Stimulated activated CD8-positive, alpha-beta memory T cell treated with anti-CD3 and anti-CD28 coated beads, Interleukin-7, amount 100 ng/mL, for 1 hour (primary cell): ENCODE results near the gene ARMH2.

ENCODE experiments used
- DNase-seq, 2 donors: peaks; one replicate each; pipeline ENCODE4 v3.0.0-alpha.2; 2020; ENCODE audit warnings: low read depth in 2 of 2

ARMH2 gene

DNA sequence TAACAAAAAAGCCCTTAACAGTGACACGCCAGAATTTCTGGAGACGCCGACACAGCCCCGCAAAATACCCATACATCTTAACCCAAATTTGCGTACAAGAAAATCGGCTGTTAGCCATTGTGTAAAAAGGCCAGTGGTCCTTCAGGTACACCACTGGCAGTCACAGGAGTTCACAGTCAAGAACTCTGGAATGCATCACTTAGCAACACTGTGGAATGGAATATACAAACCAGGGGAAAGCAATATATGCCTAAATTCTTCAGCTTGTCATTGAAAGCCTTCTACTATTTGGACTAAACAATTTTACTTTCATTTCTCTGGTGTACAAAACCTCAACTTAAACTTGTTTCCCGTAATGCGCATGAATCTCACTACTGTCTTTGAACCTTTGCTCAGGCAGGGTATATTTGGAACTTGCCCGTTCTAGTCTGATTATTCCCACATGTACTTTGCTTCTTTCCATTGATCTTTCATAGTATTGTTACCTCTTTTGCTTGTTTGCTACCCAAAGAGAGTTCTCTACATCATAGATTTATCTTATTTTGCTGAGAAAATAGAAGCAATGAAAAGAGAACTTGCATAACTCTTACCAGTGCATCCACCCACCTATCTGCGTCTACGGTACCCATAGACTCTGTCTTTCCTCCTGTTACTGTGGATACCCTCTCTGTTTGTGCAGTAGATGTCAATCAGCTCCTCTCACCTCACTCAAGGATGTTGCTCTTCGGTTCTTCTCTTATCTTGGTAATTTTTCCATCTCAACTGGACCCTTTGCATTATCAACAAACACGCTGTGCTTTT is at the start of gene ARMH2:
Gene ARMH2 (minus strand): TSS at position 178 of the 801 bp plus-strand sequence. CDS start 60 bp downstream, at position 118.
- DNase-seq: no peak

- DNase-seq: no peak
Observed at GRCh38 chr6:24848461-24848860, 49.7 kb upstream of the ARMH2 start.

DNA sequence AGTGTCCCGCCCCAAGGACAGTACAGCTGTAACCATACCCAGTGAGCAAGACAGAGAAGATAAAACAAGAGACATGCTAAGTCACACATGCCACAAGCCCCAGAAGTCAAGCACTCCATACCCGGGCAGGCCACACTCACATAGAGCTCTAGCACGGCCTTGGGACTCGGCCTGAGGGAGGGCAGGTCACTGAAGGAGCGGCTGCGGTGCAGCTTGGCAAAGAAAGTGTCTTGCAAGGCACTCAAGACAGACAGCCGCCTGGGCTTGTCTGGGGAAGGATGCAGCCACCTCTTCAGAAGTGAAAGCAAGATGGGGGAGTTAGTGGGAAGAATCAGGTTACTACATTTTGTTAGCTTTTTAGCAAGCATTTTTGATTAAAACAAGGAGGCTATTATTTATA is 48.7 kb upstream of the ARMH2 start:
- no peak for DNase-seq

GRCh38 chr6:24845578-24845977 is 46.9 kb upstream of the ARMH2 start:
- no peak for DNase-seq

DNA sequence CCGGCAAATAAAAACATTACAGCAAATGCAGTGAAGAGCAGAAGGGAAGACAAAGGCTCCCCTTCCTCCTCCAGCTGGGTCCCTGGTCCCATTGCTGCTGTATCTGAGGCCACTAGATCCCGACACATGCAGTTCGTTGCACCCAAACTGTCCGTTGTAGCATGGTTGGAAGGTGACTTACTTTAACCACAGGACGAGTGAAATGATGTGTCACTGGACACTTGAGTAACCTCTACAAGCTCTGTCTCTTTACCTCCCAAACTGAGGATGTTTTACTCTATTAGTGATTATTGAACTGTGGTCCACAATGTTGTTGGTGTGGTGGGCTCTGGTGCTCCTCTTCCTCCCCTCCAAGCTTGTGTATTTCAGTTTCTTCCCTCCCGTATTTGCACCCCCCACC is 46.2 kb upstream of the ARMH2 start:
- no peak for DNase-seq

GRCh38 chr6:24844061-24844460 is 45.3 kb upstream of the ARMH2 start:
- no peak for DNase-seq

GRCh38 chr6:24840187-24840586 is 41.5 kb upstream of the ARMH2 start:
- DNase-seq: no peak

- no peak for DNase-seq
Observed at GRCh38 chr6:24838994-24839393, 40.3 kb upstream of the ARMH2 start.

- DNase-seq: no peak
Observed at GRCh38 chr6:24838081-24838480, 39.4 kb upstream of the ARMH2 start.

DNA sequence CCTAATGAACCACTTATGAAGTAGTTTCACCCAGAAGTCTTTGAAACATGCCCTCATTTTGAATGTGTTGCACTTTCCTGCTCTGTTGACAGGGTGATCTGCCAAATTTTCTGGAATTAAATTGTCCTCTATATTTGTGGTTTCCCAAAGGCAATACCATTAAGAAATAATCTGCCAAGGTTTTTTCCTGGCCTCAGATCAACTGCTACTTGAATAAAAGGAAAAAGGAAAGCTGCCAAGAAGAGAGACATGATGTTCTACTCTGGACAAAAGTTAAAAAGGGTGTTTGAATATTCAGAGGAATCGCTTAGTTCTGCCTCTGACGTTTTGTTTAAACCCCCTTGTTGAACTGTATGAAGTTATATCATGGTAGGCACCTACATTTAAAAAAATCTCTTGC is 37.4 kb upstream of the ARMH2 start:
- DNase-seq: no peak

GRCh38 chr6:24833711-24834386 is 35.1 kb upstream of the ARMH2 start:
- no peak for DNase-seq

- DNase-seq: no peak
Observed at GRCh38 chr6:24832794-24833193, 34.1 kb upstream of the ARMH2 start.

GRCh38 chr6:24831771-24832716 is 33.3 kb upstream of the ARMH2 start:
- DNase-seq: no peak

GRCh38 chr6:24829657-24830056 is 30.9 kb upstream of the ARMH2 start:
- no peak for DNase-seq

GRCh38 chr6:24827970-24828369 is 29.3 kb upstream of the ARMH2 start:
- no peak for DNase-seq

- no peak for DNase-seq
Observed at GRCh38 chr6:24827162-24827561, 28.4 kb upstream of the ARMH2 start.

DNA sequence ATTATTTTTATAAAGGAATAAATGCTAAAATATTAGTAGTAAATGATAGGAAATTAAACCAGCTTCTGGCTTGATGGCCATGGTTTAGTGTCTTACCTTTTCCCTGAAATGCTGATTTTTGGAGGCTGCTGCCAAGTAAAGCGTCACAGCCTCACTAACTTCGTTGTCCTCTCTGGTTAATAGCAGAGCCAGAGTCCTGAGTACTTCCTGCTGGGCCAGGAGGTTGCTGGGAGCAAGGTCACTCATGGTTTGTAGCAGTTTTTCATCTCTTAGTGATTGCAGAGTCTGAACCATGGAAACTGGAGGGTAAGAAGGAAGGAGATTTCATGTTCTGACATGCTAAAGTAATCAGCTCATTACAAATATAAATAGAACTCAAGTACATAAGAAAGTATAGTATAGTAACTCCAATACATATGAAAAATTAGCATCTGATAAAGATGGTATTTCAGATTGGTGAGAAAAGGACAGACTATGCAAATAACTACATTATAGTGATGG is 26.5 kb upstream of the ARMH2 start:
- DNase-seq: no peak

DNA sequence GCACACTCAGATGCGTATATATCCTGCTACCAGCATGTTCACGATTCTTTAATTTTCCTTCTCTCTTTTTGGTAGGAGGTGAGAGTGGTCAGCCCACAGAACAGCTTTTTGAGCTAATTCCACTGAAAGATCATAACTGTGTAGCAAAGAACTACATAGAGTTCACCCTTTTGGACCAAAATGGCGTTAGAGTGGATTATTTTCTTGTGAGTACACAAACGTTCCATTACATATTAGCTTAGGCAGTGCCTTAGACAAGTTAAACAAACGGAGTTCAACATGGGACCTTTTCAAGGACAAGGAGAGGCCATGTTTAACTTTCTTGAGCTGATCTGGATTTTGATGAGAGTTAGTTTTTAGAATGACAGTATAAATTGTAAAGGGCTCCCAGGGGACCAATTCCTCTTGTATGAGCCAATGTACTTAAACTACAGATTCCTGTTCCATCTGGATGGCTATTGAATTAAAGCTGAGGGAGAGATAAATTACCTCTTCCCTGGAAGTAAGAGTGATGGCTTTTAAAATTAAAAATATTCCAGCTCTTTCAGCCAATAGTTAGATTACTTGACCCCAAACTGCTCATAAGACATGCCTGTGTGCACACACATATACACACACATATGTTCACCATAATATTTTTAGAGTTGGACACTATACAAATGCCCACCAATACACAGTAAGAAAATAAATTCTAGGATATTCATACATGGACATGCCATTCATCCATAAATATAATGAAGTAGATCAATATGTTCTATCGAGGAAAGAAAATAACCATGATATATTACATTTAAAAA is 25.6 kb upstream of the ARMH2 start:
- DNase-seq: no peak

DNA sequence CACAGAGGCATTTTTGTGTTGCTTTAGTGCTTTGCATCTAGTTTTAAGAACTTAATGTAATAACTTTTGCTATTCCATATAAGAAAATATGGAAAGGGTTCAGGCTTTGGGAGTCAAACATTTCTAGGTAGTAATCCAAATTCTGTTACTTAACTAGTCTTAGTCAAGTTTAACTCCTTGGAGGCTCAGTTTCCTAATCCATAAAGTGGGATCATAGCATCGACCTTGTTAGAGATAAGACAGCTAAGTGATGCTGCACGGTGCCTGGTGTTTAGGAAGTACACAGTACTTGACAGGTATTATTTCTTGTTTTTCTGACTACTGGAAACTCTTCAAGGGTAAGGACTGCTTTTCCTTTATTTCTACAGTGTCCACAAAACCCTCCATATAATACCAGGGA is 24.5 kb upstream of the ARMH2 start:
- DNase-seq: no peak

DNA sequence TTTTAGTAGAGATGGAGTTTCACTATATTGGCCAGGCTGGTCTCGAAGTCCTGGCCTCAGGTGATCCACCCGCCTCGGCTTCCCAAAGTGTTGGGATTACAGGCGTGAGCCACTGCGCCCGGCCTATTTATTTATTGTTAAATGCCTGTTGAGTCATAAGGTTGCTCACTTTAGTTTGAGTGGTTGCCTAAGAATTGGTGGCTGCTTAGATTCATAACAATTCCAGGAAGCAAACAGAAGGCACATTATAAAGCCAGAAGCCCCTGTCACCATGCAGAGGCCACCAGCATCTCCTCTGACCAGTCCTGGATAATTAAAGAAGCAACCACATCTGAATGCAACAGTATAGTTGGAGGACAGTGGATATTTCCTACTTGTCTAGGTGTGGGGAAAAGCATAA is 24.0 kb upstream of the ARMH2 start:
- DNase-seq: no peak

GRCh38 chr6:24821860-24822444 is 23.2 kb upstream of the ARMH2 start:
- no peak for DNase-seq
